GM18519 (cell line): ENCODE results near the gene SLC16A2.
"Not testable (repeated sequence)": the region's sequence is repeated elsewhere in the genome, so short reads cannot be mapped to it uniquely, and the experiment has no call there.

ENCODE experiments used
- ATAC-seq: cut with Tn5 transposase; IDR thresholded peaks from one replicate; pipeline ENCODE4 v1.9.1; 2021; ENCODE audit warnings: mild to moderate bottlenecking, moderate library complexity; ENCODE audit not compliant: unreplicated experiment, low FRiP score

The SLC16A2 gene

DNA sequence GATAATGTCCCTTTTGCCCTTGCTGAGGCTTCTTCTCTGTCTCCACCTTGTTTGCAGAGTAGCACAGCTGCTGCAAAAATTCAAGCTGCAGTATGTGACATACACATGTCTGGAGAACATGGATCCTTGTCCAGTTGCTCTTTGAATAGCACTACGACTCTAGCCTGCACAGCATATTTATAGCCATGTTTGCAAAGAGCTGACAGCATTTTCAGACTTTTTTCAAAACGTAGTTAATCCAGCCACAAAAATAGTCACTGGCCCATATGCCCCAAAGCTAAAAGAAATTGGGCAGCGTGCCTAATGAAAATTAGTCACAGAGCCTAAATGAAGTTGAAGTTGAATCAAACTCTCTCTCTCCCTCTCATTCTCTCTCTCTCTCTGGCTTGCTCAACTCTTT lies 17.5 kb downstream of the SLC16A2 start:
- ATAC-seq = no peak

GRCh38 chrX:74445099-74445498 lies 23.8 kb downstream of the SLC16A2 start:
- no peak for ATAC-seq

DNA sequence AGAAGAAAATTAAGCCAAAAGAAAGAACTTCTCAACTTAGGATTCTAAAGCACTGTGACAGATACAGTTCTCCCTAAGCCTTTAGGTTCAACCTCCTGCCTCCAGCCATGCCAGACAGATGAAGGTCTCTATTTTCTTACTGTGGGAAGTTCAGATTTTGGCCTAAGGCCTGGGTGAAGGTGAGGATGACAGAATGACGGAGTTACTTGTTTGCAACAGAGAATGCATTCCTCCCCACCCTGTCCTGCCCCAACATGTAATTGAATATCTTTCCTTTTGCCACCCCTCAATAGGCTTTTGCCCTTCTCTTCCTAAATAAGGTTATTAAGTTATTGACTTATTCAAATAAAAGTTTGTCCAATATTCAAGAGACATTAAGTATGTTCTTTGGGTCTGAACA lies 25.6 kb downstream of the SLC16A2 start:
- ATAC-seq = no peak

- ATAC-seq = no peak
Measured at GRCh38 chrX:74448669-74449068, 27.4 kb downstream of the SLC16A2 start.

- ATAC-seq = no peak
Measured at GRCh38 chrX:74449322-74449936, 28.1 kb downstream of the SLC16A2 start.

DNA sequence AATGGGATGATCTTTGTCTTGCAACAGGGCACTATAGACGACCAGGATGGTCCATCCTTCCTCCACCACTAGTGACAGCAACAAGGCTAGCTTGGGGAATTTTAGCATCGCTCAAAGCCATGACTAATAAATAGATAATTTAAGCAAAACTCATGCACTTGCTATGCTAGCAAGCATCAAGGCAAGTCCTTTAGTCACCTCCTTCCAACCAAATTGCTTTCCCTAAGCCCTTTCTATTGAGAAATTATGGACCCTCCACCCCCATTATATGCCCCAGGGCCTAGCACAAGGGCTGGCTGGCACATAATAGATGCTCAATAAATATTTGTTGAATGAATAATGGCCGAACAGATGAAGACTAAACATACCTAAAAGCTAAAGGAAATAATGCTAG lies 28.6 kb downstream of the SLC16A2 start:
- no peak for ATAC-seq

DNA sequence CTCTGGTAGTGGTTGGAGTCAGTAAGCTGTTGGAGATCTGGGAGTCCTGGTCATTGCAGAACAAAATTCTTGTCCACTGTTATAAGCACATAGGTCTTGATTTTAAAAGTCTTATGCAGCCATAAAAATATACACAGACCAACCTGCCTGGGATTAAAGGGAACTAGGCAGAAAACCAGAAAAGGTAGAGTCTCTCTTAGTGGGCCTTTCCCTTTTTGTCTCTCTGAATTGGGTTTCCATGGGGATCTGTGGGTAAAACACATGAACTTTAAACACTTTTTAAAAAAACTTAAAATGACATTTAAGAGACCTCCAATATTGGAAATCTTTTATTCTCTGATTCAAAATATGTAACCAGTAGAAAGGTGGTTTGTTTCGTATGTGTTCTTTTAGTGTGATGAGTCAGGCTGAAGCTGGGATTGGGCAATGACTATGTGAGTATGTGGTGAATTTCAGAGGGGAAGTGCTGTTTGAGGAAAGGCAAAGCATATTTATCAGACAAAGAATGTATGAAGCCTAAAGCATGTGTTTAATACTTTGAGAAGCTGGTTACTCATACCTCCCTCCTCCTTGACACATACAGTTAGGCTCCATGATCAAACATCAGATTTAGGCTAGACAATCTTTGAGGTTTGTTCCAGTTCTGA lies 29.6 kb downstream of the SLC16A2 start:
- no peak for ATAC-seq

GRCh38 chrX:74451450-74452198 lies 30.3 kb downstream of the SLC16A2 start:
- no peak for ATAC-seq

DNA sequence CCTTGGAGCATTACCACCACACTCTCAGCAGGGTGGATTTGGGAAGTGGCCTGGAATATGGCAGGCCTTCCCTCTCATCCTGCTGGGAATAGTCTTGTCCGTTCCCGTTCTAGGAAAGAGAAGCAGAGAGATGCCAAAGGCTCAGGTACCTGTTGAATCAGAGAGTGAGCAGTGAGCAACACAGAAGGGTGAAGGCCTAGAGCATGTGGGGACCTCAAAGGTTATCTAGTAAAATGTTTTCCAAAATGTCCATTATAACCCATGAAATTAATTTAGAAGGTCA lies 30.8 kb downstream of the SLC16A2 start:
- ATAC-seq = no peak

- no peak for ATAC-seq
Measured at GRCh38 chrX:74453178-74453577, 31.9 kb downstream of the SLC16A2 start.

- ATAC-seq = not testable (repeated sequence)
Measured at GRCh38 chrX:74454233-74454632, 32.9 kb downstream of the SLC16A2 start.

- ATAC-seq = no peak
Measured at GRCh38 chrX:74458736-74459135, 37.4 kb downstream of the SLC16A2 start.

DNA sequence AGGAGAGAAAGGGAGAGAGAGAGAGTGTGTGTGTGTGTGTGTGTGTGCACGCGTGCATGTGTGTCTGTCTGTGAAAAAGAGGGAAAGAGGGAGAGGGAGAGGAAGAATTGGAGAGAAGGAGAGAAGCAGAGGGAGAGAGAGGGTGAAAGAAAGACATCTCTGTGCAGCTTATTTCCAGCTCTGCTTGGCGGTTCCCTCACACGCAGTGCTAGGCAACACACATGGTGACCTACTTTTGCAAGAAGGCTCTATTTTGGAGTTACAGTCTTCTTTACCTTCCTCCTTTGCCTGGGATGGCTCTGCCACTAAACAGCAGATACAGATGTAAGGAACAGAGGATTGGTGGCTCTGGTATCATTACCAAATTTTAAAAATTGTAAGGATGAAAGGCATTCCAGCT lies 40.1 kb downstream of the SLC16A2 start:
- no peak for ATAC-seq

DNA sequence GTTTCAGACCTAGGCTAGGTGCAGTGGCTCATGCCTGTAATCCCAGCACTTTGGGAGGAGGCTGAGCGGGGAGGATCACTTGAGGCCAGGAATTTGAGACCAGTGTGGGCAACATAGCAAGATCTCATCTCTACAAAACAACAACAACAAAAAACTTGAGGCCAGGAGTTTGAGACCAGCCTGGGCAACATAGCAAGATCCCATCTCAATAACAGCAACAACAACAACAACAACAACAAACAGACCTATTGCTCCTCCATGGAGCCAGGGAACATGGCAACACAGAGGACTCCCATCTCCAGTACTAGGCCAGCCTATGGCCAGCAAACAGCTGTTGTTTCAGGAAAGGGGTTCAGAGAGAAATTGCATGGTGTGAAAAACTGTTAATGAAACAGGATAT lies 43.4 kb downstream of the SLC16A2 start:
- ATAC-seq = no peak

GRCh38 chrX:74465424-74465823 lies 44.1 kb downstream of the SLC16A2 start:
- ATAC-seq = no peak

GRCh38 chrX:74467656-74468055 lies 46.4 kb downstream of the SLC16A2 start:
- no peak for ATAC-seq

GRCh38 chrX:74473116-74473515 lies 51.8 kb downstream of the SLC16A2 start:
- ATAC-seq = not testable (repeated sequence)

- no peak for ATAC-seq
Measured at GRCh38 chrX:74490247-74490646, 69.0 kb downstream of the SLC16A2 start.

- ATAC-seq = no peak
Measured at GRCh38 chrX:74492720-74493201, 71.5 kb downstream of the SLC16A2 start.

GRCh38 chrX:74493806-74494205 lies 72.5 kb downstream of the SLC16A2 start:
- no peak for ATAC-seq

GRCh38 chrX:74498924-74499323 lies 77.6 kb downstream of the SLC16A2 start:
- no peak for ATAC-seq

- ATAC-seq = no peak
Measured at GRCh38 chrX:74500067-74500466, 78.8 kb downstream of the SLC16A2 start.
